Colonic mucosa (tissue), 4 donors: Measurements from ENCODE around the gene TCF21. TPM values are rescaled to one million over a fixed set of nuclear protein-coding genes. Genes with fewer than 3 reads are reported as not detected.

Experiments
- DNase-seq: peaks from one replicate; pipeline ENCODE4 v3.0.0-alpha.2; 2020
- H3K27ac ChIP-seq: fragments of 200-600 bp; one replicate; pipeline ENCODE4 v1.8.0; 2021
- H3K27me3 ChIP-seq: fragments of 200-600 bp; one replicate; pipeline ENCODE4 v1.8.0; 2021
- H3K36me3 ChIP-seq: fragments of 200-600 bp; one replicate; pipeline ENCODE4 v1.8.0; 2021
- H3K4me1 ChIP-seq: fragments of 200-600 bp; one replicate; pipeline ENCODE4 v1.8.0; 2021; ENCODE audit warnings: mild to moderate bottlenecking
- H3K4me3 ChIP-seq: fragments of 200-600 bp; one replicate; pipeline ENCODE4 v1.8.0; 2021
- H3K9ac ChIP-seq, 2 donors: one replicate each; pipeline ENCODE4 v1.7.0; 2013; ENCODE audit warnings: control low read depth in 2 of 2, low read depth in 2 of 2, low read length in 2 of 2
- H3K9me3 ChIP-seq: fragments of 200-600 bp; one replicate; pipeline ENCODE4 v1.8.0; 2021
- intact Hi-C: fragments of 100-400 bp; cut with DNase I; formaldehyde crosslinking; loops from one replicate; pipeline ENCODE4 v1.14.1; 2022
- total RNA-seq, 2 donors: library from RNA; stranded (reverse); fragmentation: NEBNext Ultra II Directional in 1 of 2; extraction: Animal tissue kit (Norgen Biotek cat#: 25700) in 1 of 2; gene quantifications; one replicate each; pipeline ENCODE4 v1.2.1, GENCODE V29; 2021
- TF ChIP-seq, protein P1 (sequence below): fragments of 200-600 bp; IDR thresholded peaks from one replicate; pipeline ENCODE4 v1.8.0; 2022; ENCODE audit warnings: antibody characterized with exemption, mild to moderate bottlenecking
- donor health status: healthy.
- donor health status: DM: no; HTN: no; CAD: no.
- donor health status: DM: no; HTN: no; CAD: no.

TCF21 gene
- total RNA-seq, 2 donors from 2014 or later: 4.4 to 5.1 TPM

DNA sequence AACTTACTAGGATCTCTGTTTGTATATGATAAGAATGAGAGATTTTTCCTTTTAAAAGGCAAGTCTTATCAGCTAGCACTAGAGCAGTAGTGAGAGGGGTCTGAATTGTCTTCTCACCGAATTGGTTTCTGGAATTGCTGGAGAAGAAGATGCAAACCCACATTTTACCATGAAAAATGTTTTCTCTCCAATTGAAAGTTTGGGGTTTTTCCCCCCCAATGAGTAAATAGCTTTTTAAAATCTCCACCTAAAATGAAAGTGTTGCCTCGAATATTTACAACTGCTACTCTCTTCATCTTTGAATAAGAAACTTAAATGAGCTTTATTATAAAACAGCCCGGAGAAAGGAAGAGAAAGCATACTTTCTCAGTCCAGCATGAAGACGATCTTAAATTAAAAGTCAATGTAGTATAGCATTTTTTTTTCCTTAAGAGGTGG lies 1.8 kb downstream of the TCF21 start:
- peak overlapping the region; percentile 64 to 66 for H3K9ac ChIP-seq

DNA sequence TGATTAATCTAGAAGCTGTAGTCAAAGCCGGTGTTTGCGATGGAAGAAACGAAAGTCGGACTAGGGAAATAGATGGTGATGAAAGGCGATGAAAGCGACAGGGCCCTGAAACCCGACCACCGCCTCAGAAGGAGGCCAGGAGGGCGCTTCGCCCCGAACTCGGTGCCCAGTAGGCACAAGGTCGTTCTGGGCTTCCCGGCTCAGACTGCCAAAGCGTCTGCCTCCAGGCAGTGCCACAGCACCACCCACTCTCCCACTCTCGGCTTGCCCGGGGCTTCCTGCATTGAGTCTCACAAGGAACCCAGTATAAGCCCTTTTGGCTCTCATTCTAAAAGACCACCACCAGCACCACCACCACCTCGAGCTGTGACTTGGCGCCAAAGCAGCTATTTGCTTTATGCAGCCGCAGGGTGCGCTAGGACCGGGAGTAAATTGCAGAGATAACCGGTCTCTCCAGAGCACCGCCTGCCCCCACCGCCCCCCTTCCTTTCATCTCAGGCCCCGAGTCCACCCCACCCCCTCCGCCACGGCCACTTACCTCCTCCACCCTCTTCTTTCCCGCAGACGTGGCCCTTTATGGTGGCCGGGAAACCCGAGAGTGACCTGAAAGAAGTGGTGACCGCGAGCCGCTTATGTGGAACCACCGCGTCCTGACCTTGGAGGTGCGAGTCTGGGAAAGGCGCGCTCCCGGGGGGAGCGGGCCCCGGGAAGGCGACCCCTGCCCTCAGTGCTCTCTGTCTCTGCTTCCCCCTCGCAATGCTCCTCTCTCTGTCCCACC lies 2.4 kb downstream of the TCF21 start:
- H3K27me3 ChIP-seq: peaks cover 75% of the 10 kb centered on the region
- peak overlapping the region; percentile 57 for H3K27ac ChIP-seq
- TF ChIP-seq, protein P1, sequence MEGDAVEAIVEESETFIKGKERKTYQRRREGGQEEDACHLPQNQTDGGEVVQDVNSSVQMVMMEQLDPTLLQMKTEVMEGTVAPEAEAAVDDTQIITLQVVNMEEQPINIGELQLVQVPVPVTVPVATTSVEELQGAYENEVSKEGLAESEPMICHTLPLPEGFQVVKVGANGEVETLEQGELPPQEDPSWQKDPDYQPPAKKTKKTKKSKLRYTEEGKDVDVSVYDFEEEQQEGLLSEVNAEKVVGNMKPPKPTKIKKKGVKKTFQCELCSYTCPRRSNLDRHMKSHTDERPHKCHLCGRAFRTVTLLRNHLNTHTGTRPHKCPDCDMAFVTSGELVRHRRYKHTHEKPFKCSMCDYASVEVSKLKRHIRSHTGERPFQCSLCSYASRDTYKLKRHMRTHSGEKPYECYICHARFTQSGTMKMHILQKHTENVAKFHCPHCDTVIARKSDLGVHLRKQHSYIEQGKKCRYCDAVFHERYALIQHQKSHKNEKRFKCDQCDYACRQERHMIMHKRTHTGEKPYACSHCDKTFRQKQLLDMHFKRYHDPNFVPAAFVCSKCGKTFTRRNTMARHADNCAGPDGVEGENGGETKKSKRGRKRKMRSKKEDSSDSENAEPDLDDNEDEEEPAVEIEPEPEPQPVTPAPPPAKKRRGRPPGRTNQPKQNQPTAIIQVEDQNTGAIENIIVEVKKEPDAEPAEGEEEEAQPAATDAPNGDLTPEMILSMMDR: no peak
- no peaks in the 10 kb centered on the region for H3K9me3 ChIP-seq
- peak; percentile 25 for DNase-seq
- H3K9ac ChIP-seq: peak overlapping the region; percentile 64 to 66
- no peaks in the 10 kb centered on the region for H3K36me3 ChIP-seq
- peak overlapping the region; percentile 38 for H3K4me3 ChIP-seq
- intact Hi-C loops: no loop called here
- no peaks in the 10 kb centered on the region for H3K4me1 ChIP-seq

More for the DNA sequence above, 1.8 kb downstream of the TCF21 start:
- Histone ChIP-seq H3K4me3 (peak overlapping the region; percentile 38), H3K36me3 (no peaks in the 10 kb centered on the region), H3K27ac (peak overlapping the region; percentile 34), H3K27me3 (peaks cover 69% of the 10 kb centered on the region), H3K4me1 (no peaks in the 10 kb centered on the region), H3K9me3 (no peaks in the 10 kb centered on the region)
- TF ChIP-seq, protein P1: no peak
- DNase-seq: no peak
- intact Hi-C loops: no loop called here

DNA sequence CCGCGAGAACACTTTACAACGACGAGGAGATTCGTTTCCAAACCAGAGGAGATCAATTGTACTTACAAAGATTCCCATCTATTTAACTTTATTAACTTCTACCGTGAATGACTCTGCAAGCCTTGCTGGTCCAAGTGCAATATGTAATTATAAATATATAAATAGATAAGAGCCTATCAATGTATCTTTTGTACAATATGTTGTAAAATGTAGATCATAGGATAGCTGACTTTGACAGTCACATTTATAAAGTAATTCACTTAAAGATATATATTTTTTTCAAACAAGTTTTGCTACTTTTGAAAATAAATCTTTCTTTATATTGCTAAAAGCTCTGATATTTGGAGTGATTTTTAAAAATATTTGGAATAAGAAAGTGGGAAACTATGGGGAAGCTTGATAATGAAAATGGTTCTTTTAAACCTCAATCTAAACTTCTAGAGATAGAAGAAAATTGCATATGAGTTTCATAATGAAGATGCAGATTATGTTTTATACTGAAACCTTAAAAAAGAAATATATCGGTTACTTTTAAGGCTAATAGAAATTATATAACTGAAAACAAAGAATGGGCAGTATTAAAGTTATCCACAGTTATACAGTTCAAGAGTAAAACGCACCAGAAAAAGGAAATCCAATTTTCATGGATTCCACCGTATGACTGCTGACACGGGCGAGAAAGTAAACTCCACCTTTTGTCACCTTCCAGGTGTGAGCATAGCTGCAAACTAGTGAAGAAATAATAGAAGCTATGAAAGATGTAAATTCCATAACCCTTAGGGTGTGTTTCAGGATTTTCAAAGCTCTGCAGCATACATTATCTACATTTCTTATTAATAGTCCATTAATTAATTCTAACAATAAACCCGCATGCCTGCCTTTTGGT lies 3.3 kb downstream of the TCF21 start:
- H3K27me3 ChIP-seq: peaks cover 81% of the 10 kb centered on the region
- DNase-seq: no peak
- peak overlapping the region; percentile 46 to 62 for H3K9ac ChIP-seq
- intact Hi-C loops: no loop called here
- TF ChIP-seq, protein P1: no peak
- no peaks in the 10 kb centered on the region for H3K9me3 ChIP-seq
- H3K27ac ChIP-seq: peak overlapping the region; percentile 57
- peak overlapping the region; percentile 38 for H3K4me3 ChIP-seq
- no peaks in the 10 kb centered on the region for H3K4me1 ChIP-seq
- no peaks in the 10 kb centered on the region for H3K36me3 ChIP-seq

DNA sequence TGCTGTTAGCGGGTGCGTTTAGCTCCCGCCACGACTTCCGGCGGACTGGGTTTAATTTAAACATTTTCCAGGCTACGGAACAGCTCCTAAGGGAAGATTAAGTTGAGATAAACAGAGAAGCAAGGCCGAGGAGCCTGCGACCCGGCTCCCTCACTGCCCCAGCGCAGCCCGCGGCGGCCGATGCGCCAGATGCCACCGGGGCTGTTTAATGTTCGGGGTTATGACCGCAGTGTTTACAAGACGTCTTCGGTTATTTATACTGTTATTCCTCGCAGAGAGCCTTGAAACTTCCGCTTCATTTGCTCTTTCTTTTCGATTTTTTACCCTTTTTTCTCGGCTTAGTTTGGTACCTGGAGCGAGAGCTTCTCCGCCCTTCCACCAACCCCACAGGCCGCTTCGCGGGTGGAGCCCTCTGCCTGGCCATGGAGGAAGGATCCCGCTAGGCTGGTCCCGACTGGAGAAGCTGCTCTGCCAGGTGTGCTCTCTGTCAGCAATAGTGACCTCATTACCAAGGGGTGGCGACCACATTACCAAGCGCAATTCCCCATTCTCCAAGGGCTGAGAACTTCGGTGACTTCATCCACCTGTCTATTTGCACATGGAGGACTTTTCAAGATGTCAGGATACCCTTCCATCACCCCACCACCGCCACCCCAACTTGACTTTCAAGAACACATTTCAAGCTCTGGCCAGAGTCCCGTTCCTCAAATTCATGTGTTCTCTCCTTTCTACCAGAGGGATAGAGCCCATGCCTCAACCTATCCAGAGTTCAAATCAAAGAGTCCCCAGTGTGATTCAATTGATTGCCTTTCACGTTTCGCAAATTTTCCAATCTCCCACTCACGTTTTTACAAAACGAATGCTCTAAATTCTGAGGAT lies 4.1 kb downstream of the TCF21 start:
- peak overlapping the region in 1 of 2 donors; percentile 62 for H3K9ac ChIP-seq
- peak overlapping the region; percentile 57 for H3K27ac ChIP-seq
- TF ChIP-seq, protein P1: no peak
- intact Hi-C loops: no loop called here
- DNase-seq: no peak
- no peaks in the 10 kb centered on the region for H3K9me3 ChIP-seq
- no peaks in the 10 kb centered on the region for H3K4me1 ChIP-seq
- no peaks in the 10 kb centered on the region for H3K36me3 ChIP-seq
- H3K4me3 ChIP-seq: peak overlapping the region; percentile 9
- peaks cover 87% of the 10 kb centered on the region for H3K27me3 ChIP-seq

DNA sequence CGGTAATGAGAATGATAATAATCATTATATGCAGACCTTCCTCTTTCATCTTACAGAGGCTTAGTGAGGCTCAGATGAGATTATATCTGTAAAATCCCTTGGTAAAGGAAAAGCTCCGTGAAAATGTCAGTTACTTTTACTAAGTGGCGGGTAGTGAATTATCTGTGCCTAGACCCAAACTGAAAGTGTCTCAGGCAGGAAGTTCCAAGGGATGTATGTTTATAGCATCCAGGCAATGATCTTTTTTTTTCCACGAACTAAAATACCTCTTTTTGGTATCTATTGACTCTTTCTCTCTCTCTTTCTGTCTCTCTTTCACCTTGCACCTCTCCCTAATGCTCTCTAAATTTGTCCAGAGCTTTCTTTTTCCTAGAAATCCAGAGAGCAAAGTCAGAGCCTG lies 5.0 kb downstream of the TCF21 start:
- Histone ChIP-seq H3K27me3 (peaks cover 82% of the 10 kb centered on the region), H3K36me3 (no peaks in the 10 kb centered on the region), H3K9me3 (no peaks in the 10 kb centered on the region), H3K27ac (peak overlapping the region; percentile 57), H3K4me3 (no peak overlapping the region), H3K4me1 (no peaks in the 10 kb centered on the region), H3K9ac (no peak overlapping the region)
- intact Hi-C loops: no loop called here
- TF ChIP-seq, protein P1: no peak
- DNase-seq: no peak
